ENCODE measurements around the gene COX7C. TPM values are rescaled to one million over a fixed set of nuclear protein-coding genes. Genes with fewer than 3 reads are reported as not detected.

COX7C gene, protein sequence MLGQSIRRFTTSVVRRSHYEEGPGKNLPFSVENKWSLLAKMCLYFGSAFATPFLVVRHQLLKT
- total RNA-seq: 444 and 478 TPM in 2 replicates

DNA sequence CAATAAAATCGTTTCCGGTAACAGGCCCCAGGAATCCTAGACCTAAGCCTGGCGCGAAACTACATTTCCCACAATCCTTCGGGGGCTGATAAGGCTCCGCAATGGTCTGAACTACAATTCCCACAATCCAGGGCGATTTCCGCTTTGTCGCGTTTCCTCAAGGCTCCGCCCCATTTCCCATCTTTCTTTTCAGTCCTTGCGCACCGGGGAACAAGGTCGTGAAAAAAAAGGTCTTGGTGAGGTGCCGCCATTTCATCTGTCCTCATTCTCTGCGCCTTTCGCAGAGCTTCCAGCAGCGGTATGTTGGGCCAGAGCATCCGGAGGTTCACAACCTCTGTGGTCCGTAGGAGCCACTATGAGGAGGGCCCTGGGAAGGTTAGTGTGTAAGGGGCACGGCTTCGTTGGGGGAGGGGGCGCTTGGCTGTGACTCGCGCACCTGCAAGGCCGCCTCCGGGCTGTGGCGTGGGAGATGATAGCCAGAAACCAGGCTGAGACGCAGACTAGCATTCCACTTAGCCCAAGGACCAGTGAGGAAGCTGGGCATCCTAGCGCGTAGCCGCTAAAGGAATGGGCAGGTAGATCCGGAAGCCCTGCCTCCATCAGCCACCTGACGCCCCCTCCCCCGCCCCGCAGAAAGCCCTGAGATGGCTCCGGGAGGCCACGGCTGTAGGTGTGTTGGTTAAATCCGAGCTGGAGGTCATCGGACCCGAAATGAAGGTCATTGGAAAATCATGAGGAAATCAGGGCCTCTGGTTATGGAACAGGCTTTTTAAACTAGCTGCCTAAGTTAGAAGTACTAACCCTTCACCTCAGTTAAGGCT lies at the start of gene COX7C:
Gene COX7C (plus strand): TSS at position 186 of the 821 bp plus-strand sequence. CDS start 115 bp downstream, at position 301.

